ENCODE data around the gene REEP2. TPM values are rescaled to one million over a fixed set of nuclear protein-coding genes. Genes with fewer than 3 reads are reported as not detected.

The REEP2 gene
- total RNA-seq, 1 experiment from 2014 or later, result 49.0 TPM

GRCh38 chr5:138465261-138466124 is 26.6 kb downstream of the REEP2 start, which contains the start of gene EGR1:
Gene EGR1, plus strand, starts transcription at chr5:138465479. Its CDS starts 283 bp downstream, at chr5:138465762.
- Mint-ChIP-seq H3K4me3 (peak within 1 kb of the TSS; percentile 86), H3K27me3 (ENCODE audit: low read depth) (peaks cover 22% of the 10 kb centered on the region), H3K36me3 (ENCODE audit: insufficient read depth in 1 of 3, low read depth in 3 of 3) (peaks cover 18 to 28% (median 26%) of the 10 kb centered on the region in 3 experiments), H3K4me1 (peaks cover 24 to 31% of the 10 kb centered on the region in 2 experiments), H3K27ac (peak within 1 kb of the TSS; percentile 32 to 92 (median 83); a peak in 4 of 7 replicates), H3K9me3 (peaks cover 0 to 11% of the 10 kb centered on the region in 2 experiments; a peak in 2 of 5 replicates)
- no peak within 1 kb of the TSS for H3K4ac ChIP-seq (ENCODE audit: low read depth, low read length)
- H3K9ac ChIP-seq (ENCODE audit: extremely low read depth, insufficient read length, low read length), result peak within 1 kb of the TSS; percentile 83
- H2BK20ac ChIP-seq (ENCODE audit: low read depth, low read length, poor library complexity, severe bottlenecking), result no peak within 1 kb of the TSS
- no peak within 1 kb of the TSS for H3K27ac ChIP-seq (ENCODE audit: insufficient read length, low read depth, low read length)
- H2AFZ ChIP-seq (ENCODE audit: low read length), result no peak within 1 kb of the TSS
- TF ChIP-seq, protein P1, sequence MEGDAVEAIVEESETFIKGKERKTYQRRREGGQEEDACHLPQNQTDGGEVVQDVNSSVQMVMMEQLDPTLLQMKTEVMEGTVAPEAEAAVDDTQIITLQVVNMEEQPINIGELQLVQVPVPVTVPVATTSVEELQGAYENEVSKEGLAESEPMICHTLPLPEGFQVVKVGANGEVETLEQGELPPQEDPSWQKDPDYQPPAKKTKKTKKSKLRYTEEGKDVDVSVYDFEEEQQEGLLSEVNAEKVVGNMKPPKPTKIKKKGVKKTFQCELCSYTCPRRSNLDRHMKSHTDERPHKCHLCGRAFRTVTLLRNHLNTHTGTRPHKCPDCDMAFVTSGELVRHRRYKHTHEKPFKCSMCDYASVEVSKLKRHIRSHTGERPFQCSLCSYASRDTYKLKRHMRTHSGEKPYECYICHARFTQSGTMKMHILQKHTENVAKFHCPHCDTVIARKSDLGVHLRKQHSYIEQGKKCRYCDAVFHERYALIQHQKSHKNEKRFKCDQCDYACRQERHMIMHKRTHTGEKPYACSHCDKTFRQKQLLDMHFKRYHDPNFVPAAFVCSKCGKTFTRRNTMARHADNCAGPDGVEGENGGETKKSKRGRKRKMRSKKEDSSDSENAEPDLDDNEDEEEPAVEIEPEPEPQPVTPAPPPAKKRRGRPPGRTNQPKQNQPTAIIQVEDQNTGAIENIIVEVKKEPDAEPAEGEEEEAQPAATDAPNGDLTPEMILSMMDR (conservative IDR thresholded peaks at IDR 0.05), result no peak; the same call in 2 of the 3 replicates
- peaks cover 23% of the 10 kb centered on the region for H3K23me2 ChIP-seq (ENCODE audit: insufficient read length, low read depth, low read length, poor library complexity, severe bottlenecking)
- no peak within 1 kb of the TSS for H2BK12ac ChIP-seq (ENCODE audit: insufficient read length, low read depth, low read length)
- no peak within 1 kb of the TSS for H4K5ac ChIP-seq (ENCODE audit: insufficient read length, low read depth, low read length)
- no peaks in the 10 kb centered on the region; the same call in 1 of the 2 replicates for H3K27me3 ChIP-seq (ENCODE audit: insufficient read depth, low read length)
- H3K56ac ChIP-seq (ENCODE audit: insufficient read length, low read depth, low read length), result no peak within 1 kb of the TSS
- no peaks in the 10 kb centered on the region for H3K4me1 ChIP-seq (ENCODE audit: insufficient read depth, low read length)
- H3K4me2 ChIP-seq (ENCODE audit: insufficient read depth, insufficient read length, low read length), result peak within 1 kb of the TSS; percentile 72
- H4K91ac ChIP-seq (ENCODE audit: insufficient read length, low read depth, low read length), result no peak within 1 kb of the TSS
- H3K9me3 ChIP-seq (ENCODE audit: control insufficient read depth, low read depth, low read length), result no peaks in the 10 kb centered on the region
- no CpG with 5 or more reads among the region's 85 CpGs for whole genome bisulfite sequencing (ENCODE audit: extremely low coverage, insufficient read length, low lambda C conversion rate)
- H3K18ac ChIP-seq (ENCODE audit: insufficient read length, low read depth, low read length), result peak within 1 kb of the TSS; percentile 94
- no peaks in the 10 kb centered on the region for H4K20me1 ChIP-seq (ENCODE audit: control insufficient read depth, insufficient read depth, insufficient read length)
- no peak within 1 kb of the TSS for H3T11ph ChIP-seq (ENCODE audit: low read length)
- no peaks in the 10 kb centered on the region for H3K79me1 ChIP-seq (ENCODE audit: insufficient read depth, low read depth, low read length, poor library complexity, severe bottlenecking)
- DNase-seq, result peak; percentile 95
- no peak within 1 kb of the TSS for H2BK5ac ChIP-seq (ENCODE audit: insufficient read length, low read length)
- no peaks in the 10 kb centered on the region for H3K79me2 ChIP-seq (ENCODE audit: insufficient read depth, low read length)
- H2AK5ac ChIP-seq (ENCODE audit: insufficient read length, low read length), result no peak within 1 kb of the TSS
- H2BK120ac ChIP-seq (ENCODE audit: low read depth, low read length, poor library complexity, severe bottlenecking), result no peak within 1 kb of the TSS
- H3K14ac ChIP-seq (ENCODE audit: insufficient read depth, low read length), result peak within 1 kb of the TSS; percentile 87; the same call in 1 of the 2 replicates
- no peak within 1 kb of the TSS for H2BK15ac ChIP-seq (ENCODE audit: low read depth, low read length)
- H3K23ac ChIP-seq (ENCODE audit: insufficient read length, low read depth, low read length), result no peak within 1 kb of the TSS
- H4K8ac ChIP-seq (replicated peaks; ENCODE audit: insufficient read length, low read depth, low read length), result no peak within 1 kb of the TSS

Data from H9 (cell line).